Stimulated activated CD4-positive, alpha-beta T cell treated with anti-CD3 and anti-CD28 coated beads, TNF-alpha, amount 100 ng/mL, for 24 hours (primary cell): ENCODE data around the gene C1QTNF1.
A peak's percentile ranks its signal among the peaks of the same experiment; 100 is the strongest.

ENCODE experiments used
- DNase-seq, 3 experiments: peaks; one replicate each; pipeline ENCODE4 v3.0.0-alpha.2; 2020; ENCODE audit warnings: low read depth in 3 of 3

C1QTNF1 gene

GRCh38 chr17:78992542-78993212 lies 31.3 kb upstream of the C1QTNF1 start:
- no peak for DNase-seq

- DNase-seq, result peak in 2 of 3 experiments; percentile 22 to 47
These were observed 30.6 kb upstream of the C1QTNF1 start for GRCh38 chr17:78993241-78993956.

DNA sequence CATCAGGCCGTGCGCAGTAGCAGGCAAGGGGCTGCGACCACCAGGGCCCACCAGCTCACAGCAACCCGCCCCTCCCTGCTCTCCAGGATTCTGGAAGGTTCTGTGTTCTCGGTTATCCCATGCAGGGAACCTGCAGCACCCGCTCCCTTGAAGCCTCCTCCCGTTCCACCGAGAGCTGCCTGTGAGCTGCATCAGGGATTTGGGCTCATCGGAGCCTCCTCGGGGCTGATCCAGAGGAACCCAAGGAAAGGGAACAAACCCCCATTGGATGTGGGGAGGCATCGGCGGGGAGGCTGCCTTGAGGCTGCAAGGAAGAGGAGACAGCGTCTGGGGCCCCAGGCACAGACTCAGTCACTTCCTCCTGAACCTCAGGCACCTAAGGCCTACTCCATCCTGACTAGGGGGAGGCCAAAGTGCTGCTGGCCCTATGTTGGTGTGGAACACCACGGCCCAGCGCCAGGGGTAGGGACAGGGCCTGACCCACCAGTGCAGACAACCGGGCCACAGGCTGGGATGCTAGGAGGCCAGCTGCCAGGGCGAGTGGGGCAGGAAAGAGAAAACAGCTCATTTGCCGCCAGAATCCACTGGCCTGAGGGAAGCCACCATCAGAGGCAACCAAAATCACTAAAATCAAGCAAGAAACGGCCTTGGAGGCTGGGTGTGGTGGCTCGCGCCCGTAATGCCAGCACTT lies 29.8 kb upstream of the C1QTNF1 start:
- DNase-seq, result no peak

- no peak for DNase-seq
These were observed 28.8 kb upstream of the C1QTNF1 start for GRCh38 chr17:78995022-78995760.

GRCh38 chr17:78995761-78996451 lies 28.1 kb upstream of the C1QTNF1 start:
- DNase-seq, result no peak

DNA sequence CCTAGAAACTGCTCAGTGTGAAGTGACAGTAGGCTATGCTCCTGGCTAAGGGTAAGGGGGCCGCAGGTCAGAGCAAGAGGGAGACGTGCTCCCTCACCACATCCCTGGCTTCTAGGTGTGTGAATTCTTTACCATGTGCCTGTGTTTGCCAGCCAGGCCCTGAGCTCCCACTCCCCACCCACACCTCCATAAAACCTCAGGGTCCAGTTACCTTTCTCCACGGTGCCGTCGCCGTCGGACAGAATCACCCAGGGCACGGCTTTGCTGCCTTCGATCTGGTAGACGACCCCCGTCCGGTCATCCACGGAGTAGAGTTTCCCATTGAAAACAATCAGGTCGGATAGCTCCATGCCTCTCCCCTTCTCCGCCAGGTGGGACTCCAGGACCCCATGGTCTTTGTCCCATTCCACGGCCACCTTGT lies 27.2 kb upstream of the C1QTNF1 start:
- DNase-seq, result no peak

DNA sequence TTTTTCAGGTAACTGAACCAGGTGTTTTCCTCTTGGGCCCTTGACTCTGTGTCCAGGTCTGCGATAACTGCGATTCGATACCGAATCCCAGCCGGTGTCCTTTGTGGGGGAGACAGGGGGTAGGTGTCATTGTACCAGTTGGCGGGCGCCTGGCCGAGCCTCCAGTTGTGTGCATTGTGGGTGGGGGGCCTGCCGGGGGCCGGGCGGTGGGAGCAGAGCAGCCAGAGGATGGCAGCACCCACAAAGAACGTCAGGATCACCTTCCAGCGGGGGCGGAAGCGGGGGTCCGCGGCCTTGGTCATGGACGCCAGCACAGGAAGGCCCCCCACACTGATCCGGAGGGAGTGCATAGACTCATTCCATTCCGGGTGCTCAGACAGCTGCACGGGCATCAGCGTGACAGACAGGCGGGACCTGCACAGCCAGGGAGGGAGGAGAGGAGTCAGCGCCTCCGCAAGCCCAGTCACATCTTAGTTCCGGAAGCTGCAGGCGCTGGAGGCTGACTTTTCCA lies 26.7 kb upstream of the C1QTNF1 start:
- DNase-seq, result no peak

GRCh38 chr17:78997881-78998280 lies 26.1 kb upstream of the C1QTNF1 start:
- DNase-seq, result no peak

GRCh38 chr17:78998311-78999055 lies 25.5 kb upstream of the C1QTNF1 start:
- no peak for DNase-seq

DNA sequence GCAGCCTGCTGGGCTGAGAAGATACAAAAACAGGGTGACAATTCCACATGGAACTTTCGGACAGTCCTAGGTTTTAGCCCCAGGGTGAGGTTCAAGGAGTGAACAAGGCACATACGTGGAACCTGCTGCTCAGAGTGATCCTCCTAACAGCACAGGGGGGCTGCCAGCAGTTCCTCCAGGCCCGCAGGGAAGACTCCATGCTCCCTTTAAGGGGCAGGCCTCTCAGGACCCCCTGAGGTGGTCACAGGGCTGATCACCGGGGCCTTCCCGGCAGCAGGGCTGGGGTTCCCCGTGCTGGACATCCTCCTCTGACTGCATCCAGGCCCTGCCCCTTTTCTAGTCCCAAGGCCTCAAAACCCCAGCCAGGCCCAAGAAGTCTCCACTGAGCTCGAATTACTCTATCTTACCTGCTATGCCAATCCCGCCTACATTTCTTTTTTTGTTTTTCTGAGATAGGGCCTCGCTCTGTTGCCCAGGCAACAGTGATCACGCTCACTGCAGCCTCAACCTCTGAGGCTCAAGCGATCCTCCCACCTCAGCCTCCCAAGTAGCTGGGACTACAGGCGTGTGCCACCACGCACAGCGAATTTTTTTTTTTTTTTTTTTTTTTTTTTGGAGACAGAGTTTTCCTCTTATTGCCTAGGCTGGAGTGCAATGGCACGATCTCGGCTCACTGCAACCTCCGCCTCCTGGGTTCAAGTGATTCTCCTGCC lies 24.8 kb upstream of the C1QTNF1 start:
- no peak for DNase-seq

- DNase-seq, result no peak
These were observed 24.0 kb upstream of the C1QTNF1 start for GRCh38 chr17:78999947-79000395.

DNA sequence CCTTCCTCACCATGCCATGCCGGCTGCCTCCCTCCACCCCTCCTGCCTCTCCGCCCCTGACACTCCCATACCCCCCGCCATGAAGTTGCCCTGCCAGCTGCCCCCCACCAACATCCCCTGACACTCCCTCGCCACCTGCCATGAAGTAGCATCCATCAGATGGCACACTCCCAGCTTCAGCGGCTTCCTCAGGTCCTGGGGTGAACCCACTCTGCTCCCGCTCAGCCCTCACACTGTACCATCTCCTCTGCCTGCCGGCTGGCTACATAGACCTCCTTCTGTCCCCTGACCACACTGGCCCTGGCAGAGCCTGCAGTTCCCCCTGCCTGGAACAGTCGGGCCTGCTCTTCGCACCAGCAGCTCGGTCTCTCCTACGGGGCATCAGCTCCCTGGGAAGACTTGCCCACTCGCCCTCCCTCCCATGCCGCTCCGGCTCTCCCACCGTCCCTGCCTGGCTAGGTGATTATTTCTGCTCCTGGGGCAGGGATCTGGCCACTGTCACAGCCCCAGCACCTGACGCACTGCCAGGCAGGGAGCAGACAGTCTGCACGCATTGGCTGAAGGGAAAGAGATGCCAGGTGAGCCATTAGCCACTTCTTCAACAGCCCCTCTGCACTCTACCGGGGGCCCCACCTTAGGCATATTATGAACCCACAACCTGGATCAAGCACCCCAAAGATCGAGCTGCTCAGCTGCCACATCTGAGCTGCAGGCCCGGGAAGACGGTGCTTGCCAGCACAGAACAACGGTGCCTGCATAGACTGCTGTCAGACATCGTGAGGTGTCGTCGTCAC lies 23.4 kb upstream of the C1QTNF1 start:
- no peak for DNase-seq

DNA sequence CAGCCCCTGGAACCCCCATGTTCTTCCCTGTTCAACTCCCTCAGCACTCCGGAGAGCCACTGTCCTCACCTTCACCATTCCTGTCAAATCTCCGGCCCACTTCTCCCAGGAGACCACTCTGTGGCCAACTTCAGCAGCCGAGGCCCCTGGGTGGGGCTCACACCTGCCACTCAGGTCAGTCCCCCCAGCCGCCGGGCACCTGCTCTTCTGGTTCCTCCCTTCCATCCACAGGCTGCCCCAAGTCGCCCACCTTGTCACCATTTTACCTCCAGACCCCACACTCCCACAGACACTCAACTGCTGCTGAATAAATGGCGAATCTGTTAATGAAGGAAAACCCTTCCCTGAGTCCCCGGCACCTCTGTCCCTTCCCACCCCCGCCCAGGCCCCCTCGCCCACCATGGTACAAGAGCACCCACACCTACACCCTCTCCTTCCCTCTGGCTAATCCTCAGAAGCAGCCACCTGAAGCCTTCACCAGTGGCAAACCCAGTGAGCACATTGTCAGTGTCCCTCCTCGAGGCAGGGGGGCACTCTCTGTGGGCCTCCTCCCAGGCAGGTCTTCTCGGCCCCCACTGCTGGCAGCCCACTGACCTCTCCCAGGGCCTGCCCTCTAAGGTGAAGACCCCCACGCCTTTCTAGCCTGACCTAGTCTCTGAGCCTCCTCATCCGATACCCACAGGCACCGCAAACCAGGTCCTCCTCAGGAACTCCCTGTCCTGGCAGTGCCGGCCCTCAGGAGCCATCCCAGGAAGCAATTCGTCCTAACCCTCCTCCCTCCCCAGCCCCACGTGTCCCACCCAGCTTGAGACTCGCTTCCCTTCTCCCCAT lies 22.6 kb upstream of the C1QTNF1 start:
- DNase-seq, result no peak

- no peak for DNase-seq
These were observed 21.7 kb upstream of the C1QTNF1 start for GRCh38 chr17:79002291-79002690.

- no peak for DNase-seq
These were observed 21.0 kb upstream of the C1QTNF1 start for GRCh38 chr17:79002796-79003593.

DNA sequence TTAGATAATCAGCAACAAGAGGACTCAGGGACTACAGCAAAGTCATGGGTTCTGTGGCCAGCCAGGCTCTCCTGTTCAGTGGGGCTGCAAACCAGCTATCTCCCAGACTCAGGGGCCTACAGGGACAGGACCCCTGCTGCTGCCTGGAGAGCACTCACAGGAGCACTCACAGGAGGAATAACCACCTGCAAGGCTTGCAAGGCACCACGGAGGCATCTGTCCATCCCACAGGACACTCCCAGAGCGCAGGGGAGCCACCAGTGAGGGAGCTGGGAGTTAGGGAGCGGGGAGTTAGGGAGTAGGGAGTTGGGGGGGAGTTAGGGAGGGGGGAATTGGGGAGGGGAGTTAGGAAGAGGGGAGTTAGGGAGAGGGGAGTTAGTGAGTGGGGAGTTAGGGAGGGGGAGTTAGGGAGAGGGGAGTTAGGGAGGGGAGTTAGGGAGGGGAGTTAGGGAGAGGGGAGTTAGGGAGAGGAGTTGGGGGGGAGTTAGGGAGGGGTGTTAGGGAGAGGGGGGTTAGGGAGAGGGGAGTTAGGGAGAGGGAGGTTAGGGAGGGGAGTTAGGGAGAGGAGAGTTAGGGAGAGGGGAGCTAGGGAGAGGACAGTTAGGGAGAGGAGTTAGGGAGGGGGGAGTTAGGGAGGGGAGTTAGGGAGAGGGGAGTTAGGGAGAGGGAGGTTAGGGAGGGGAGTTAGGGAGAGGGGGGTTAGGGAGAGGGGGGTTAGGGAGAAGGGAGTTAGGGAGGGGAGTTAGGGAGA lies 20.1 kb upstream of the C1QTNF1 start:
- no peak for DNase-seq
